ENCODE measurements around the gene HOXD4.

Gene HOXD4

GRCh38 chr2:176110415-176111308, 40.7 kb upstream of the HOXD4 start:
- TF ChIP-seq ZFX (IDR thresholded peaks at IDR 0.05; ENCODE audit: borderline replicate concordance) (no peak), CTCF (IDR thresholded peaks at IDR 0.05) (no peak)
- H3K27ac ChIP-seq: no peak overlapping the region

DNA sequence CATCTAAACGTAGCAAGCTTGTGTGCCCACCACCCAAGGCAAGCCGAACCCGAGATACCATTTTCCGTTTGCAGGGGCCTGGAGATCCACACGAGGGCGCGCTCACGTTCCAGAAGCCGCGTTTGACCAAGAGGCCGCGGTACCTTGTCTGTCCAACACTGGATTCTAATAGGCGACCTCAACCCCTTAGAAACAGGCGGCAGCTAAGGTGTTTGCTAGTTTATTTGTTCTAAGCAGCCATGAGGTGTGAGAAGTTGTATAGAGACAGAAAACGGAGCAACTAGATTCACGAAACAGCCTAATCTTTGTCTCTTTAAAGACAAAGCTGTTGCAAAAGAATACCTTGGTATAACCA, 40.1 kb upstream of the HOXD4 start:
- peak; percentile 78 for TF ChIP-seq CTCF (IDR thresholded peaks at IDR 0.05)
- no peak for TF ChIP-seq ZFX (IDR thresholded peaks at IDR 0.05; ENCODE audit: borderline replicate concordance)
- H3K27ac ChIP-seq: no peak overlapping the region

- no peak overlapping the region for H3K27ac ChIP-seq
- no peak for TF ChIP-seq ZFX (IDR thresholded peaks at IDR 0.05; ENCODE audit: borderline replicate concordance)
- no peak for TF ChIP-seq CTCF (IDR thresholded peaks at IDR 0.05)
Measured at GRCh38 chr2:176111846-176112374, 39.4 kb upstream of the HOXD4 start.

DNA sequence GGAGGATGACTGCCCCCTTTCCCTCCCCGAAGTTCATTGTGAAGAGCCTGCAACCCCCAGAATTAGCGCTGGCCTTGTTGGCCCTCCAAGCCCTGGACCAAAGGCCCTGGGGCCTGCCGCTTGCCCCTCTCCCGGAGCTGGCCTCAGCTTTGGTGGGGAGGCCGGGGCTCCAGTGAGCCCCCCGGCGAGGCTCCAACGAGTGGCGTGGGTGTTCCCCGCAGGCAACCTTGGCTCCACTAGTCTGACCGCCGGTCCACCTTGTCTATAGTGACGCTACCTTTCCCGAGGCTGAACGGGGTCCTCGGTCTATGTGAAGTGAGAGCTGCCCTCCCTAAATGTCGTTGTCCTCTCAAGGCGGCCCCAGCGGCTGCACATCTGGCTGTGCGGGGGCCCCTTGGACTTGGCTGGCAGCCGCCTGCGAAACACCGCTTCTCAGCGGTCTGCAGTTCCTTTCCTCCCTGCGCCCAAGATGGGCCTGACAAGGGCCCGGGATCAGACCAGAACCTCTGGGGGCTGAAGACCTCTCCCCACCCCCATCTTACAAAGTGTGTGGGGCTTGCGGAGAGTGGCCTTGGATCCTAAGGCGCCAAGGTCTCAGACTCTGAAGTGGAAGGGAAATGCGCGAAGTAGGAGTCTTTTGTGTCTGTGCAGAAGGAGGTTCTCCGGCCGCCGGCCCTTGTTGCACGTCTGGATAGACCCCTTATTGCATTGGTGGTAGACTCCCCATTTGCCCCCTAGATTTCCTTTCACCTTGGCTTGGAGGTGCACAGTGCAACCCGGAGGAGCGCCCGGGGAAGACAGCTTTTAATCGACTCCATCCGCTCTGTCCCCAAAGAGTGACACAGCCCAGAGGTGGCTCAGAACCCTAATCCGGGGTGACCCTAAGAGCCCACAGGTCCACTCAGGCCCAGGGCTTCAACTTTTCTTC, 38.7 kb upstream of the HOXD4 start:
- TF ChIP-seq CTCF (IDR thresholded peaks at IDR 0.05): no peak
- no peak for TF ChIP-seq ZFX (IDR thresholded peaks at IDR 0.05; ENCODE audit: borderline replicate concordance)

GRCh38 chr2:176114120-176114929, 37.0 kb upstream of the HOXD4 start:
- TF ChIP-seq ZFX (IDR thresholded peaks at IDR 0.05; ENCODE audit: borderline replicate concordance) (no peak), CTCF (IDR thresholded peaks at IDR 0.05) (no peak)
- H3K27ac ChIP-seq: no peak overlapping the region

More for the DNA sequence above, 38.7 kb upstream of the HOXD4 start:
- H3K27ac ChIP-seq: no peak overlapping the region

GRCh38 chr2:176114930-176115625, 36.3 kb upstream of the HOXD4 start:
- no peak for TF ChIP-seq CTCF (IDR thresholded peaks at IDR 0.05)

More at GRCh38 chr2:176114930-176115625, 36.3 kb upstream of the HOXD4 start:
- no peak overlapping the region for H3K27ac ChIP-seq
